ENCODE measurements around the gene AQP2.
A peak's percentile ranks its signal among the peaks of the same experiment; 100 is the strongest.

AQP2 gene

DNA sequence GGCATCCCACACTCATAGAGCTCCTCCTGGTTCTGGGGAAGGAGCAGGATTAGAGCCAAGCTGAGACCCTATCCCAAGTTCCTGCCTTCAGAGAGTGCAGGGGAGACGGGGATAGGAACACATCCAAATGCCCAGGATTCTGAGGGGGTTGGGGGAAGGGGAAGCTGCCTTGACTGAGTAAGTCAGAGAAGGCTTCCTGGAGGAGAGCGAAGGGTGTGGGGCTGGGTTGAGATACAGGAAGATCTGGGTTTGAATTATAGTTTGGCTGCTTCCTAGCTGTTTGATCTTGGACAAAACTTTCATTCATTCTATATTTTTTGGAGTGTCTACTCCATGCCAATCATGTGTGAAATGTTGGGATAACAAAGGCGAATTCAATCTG, 8.0 kb upstream of the AQP2 start:
- ATAC-seq: no peak

DNA sequence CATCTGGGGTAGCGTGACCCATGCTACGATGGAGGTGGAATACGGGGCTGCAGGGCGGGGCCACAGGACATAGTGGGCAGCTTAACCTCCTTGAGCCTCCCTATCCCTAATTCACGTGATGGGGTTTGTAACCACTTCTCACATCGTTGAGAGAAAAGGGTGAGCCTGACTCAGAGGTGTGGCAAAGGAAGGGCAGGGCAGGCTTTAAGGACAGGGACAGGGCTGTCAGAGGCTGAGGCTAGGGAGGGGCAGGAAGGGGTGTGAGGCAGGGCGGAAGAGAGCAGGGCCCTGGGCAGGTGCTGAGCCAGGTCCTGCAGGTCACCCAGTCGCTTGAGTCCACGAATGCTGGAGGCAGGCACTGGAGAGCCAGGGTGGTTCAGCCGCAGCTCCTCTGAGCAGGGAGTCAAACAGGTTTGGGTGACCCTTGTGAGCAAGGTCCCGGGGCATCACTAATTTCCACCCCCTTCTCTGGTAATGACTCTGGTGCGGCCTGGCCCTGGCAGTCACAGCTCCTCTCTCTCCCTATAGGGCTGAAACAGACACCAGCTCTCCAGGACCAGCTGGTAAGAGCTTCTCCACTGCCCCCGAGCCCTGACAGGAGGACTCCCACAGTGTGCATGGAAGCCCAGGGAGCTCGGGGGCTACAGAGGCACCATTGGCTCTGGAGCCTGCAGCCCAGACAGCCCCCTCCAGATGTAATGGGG, 7.5 kb upstream of the AQP2 start:
- peak; percentile 23 to 52 for ATAC-seq

- no peak for ATAC-seq
Observed at GRCh38 chr12:49943625-49943960, 6.9 kb upstream of the AQP2 start.

DNA sequence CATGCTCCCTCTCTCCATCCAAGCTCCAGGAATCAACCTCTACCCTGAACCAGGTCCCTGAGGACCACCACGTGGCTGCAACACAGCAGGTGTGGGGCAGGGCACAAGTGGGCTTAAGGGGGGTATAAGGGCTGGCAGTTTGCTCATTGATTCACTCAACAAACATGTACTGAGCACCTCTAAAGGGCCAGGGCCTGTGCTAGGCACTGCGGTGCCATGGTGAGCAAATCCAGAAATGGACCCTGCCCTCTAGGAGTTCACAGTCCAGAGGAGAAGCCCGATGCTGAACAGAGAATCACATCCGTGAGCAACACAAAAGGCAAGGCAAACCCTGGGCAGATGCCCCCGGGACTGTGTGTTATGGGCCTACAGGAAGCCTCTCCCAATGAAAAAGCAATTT, 6.5 kb upstream of the AQP2 start:
- ATAC-seq: no peak

DNA sequence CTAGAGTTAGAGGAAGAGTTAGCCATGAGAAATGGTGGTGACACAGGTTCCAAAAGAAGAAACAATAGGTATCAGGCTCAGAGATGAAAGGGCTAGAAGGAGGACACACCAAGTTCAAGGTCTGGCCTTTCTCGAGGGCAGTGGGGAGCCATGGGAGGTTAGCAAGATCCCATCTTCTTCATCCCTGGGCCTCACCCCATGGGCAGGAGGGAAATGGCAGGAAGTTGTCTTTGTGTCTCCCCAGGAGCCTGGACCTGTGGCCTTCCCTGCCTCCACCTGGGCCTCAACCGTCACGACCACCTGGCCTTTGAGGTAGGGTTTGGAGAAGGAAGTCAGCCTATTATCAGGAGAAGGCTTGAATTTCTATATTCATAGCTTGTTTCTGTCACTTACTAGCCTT, 5.8 kb upstream of the AQP2 start:
- ATAC-seq: no peak

DNA sequence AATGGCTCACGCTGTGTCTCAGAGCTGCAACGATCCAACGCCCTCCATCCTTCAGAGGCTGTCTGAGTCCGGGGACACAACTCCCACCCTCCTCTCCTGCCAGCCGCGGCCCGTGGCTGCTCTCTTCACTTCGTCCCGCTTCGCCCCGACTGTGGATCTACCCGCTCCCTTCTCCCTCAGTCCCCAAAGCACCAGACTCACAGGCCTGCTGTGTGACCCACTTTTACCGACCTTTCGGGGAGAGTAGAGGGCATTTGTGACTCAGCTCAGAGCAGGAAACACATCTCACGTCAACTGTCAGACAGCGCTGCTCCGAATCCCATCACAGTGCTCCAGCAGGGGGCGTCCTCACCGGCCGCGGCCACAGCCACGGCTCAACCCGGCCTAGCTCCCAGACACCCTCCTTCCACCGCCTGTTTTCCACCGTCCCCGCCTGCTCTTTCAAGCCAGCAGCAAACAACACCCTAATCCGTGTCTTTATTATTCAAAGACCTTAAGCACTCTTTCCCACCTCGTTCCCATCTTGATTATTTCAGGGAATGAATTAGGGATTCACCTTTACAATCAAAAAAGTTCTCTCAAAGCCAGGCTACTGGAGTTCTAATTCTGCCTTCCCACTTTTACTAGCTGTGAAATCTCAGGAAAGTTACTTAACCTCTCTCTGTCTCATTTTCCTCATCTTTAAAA, 5.0 kb upstream of the AQP2 start:
- ATAC-seq: peak; percentile 90 to 91

- ATAC-seq: peak; percentile 33 to 49
Observed at GRCh38 chr12:49946086-49946485, 4.5 kb upstream of the AQP2 start.

DNA sequence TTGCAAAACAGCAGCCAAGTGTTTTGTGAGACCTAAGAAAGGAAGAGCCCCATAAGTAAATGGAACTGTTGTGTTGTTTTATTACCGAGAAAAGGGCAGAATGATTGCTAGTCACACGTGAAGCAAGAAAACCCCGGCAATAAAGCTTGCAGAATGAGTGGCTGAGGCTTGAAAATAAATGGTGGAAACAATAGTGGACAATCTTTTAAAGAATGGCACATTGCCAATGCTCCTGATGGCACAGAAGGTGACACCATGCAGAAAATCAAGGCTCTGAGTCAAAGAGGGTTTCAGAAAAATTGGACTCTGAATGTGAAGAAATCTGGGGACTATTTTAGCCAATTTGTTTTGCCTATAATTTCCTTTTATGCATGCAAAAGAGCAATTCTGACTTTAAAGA, 4.0 kb upstream of the AQP2 start:
- peak in 1 of 2 donors; percentile 6 for ATAC-seq

GRCh38 chr12:49947593-49948226, 2.8 kb upstream of the AQP2 start:
- ATAC-seq: no peak

DNA sequence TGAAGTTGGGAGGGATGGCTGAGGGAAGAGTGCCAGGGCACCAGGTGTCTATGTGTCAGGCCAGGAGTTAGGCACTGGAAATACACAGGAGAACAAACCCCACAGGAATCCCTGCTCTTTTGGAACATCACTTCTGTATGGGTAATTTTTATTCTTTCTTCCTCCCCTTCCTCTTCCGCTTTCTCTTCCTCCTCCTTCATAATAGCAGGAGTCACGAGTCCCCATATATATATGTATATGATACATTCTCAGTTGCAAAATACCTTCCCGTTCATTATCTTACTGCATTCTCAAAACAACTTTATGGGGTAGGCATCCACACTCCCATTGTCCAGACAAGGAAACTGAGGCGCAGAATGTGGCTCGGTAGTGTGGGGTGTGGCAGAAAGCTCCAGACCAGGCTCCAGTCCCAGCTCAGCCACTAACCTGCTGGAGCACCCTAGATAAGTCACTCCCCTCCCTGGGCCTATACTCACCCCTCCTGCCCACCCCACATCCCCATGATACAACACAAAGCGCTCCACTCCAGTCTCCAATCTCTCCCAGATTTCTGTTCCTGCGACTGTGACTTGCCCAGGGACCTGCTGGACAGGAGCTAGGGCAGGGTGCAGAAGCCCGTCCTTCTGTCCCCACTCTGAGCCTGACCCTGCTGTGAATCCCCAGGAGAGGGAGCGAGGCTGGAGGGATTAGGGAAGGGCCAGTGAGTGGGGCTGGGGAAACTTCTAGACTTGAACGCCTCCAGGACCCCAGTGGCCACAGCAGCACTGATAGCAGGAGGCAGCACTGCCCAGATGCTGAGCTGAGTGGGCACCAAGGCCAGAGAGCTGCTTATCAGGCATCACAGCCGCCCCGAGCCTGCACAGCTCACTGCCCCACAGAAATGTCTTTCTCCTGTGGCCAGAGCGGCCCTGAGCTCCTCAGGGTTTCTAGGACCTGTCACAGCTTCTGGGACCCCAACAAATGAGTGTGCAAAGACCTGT, 1.4 kb upstream of the AQP2 start:
- ATAC-seq: no peak

- ATAC-seq: no peak
Observed at GRCh38 chr12:49949866-49950265, 671 bp upstream of the AQP2 start.

- no peak for ATAC-seq
Observed at GRCh38 chr12:49951411-49952240, 1.1 kb downstream of the AQP2 start.

DNA sequence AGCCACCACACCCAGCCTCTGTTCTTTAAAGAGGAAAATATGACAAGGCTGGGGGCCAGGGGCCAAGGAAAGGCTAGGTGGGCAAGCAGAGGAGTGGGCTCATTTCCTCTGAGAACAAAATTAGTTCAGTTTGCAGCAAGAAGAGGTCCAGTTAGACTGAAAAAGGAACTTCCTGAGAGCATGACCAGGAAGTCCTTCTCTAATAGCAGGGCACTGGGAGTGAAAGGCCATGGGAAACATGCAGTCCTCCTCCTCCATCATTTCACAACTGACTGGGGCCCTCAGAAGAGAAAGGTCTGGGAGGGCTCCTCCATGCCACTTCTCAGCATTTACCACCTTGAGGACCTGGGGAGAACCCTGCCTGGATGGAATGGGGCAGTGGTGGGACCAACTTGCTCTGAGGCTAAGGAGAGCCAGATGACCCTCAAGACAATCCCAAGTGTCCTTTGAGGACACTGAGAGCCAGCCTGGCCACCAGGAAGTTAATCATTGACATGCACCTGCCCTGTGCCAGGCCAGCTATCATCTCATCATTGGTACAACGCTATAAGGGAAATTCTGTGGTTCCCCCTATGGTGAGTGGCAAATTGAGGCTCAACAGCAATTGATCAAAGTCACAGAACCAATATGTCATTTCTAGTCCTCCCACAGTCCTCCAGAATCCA, 2.0 kb downstream of the AQP2 start:
- no peak for ATAC-seq

DNA sequence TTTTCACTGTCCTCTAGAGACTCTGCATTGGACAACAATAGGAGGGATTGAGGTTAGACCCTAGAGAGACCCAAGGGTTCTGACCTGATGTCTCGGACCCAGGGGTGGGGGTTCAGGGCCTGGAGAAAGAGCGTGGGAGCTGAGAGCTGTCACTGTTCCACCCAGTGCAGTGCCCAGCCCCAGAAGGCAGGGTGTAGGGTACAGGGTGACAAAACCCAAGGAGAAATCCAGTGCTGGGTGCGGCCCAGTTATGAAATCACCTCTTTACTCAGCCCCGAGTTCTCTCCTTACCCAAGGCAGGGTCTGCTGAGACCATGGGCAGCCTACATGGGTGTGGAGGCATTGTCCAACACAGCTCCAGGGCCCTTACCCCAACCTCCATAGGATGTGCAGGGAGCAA, 2.6 kb downstream of the AQP2 start:
- ATAC-seq: no peak

- no peak for ATAC-seq
Observed at GRCh38 chr12:49953961-49954846, 3.7 kb downstream of the AQP2 start.

GRCh38 chr12:49954863-49955830, 4.6 kb downstream of the AQP2 start:
- no peak for ATAC-seq

DNA sequence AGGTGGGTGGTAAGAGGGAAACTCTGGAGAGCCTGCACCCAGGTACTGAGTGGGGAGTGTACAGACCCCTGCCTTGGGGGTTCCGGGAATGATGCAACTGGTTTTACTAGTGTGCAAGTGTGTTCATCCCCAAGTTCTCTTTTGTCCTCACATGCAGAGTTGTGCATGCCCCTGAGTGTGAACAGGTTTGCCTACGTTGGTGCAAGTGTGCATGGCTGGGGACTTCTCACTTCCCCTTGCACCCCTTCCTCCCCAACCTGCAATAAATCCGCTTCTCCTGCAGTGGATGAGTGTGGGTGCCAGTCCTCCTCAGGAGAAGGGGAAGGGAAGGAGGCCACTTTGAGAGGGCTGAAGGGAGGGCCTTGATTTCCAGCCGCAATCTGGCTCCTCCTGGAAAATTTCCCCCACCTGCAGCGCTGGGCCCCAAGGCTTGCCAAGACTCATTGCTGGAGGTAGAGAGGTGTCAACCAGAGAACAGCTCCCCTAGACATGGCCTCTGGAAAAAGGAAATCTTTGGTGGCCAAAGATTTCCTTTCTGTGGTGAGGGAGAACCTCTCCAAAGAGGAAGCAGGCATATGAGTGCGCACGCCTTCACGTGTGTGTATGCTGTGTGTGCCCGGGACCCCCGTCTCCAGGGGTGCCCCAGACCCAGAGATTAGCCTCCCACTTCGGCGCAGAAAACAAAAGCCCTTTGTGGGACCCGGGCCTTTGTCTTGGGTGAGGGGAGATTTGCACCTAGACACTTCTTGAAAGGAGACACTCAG, 5.5 kb downstream of the AQP2 start:
- ATAC-seq: no peak

Data from activated CD4-positive, CD25-positive, alpha-beta regulatory T cell treated with anti-CD3 and anti-CD28 coated beads, Interleukin-2, amount 50 U/mL, for 24 hours (primary cell).